ENCODE results near the gene PRUNE2.

PRUNE2 gene

DNA sequence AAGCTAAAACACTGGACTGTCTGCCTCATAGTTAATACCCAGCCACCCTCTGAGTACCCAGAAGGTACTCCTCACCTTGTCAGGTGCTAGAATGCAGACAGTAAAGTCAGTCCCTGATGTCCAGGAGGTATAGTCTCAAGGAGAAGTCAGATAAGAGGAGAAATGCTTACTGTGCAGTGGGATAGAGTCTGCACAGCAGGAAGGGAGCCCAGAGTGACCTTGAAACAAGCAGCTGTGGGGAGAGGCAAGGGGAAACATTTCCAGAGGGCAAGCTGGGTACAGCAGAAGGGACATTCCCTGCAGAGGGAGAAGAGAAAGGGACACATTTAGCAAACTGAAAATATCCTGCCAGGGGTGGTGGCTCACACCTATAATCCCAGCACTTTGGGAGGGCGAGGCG lies 324.2 kb downstream of the PRUNE2 start:
- no peak for DNase-seq (ENCODE audit: low read depth in 1 of 2, low spot score in 1 of 2)

DNA sequence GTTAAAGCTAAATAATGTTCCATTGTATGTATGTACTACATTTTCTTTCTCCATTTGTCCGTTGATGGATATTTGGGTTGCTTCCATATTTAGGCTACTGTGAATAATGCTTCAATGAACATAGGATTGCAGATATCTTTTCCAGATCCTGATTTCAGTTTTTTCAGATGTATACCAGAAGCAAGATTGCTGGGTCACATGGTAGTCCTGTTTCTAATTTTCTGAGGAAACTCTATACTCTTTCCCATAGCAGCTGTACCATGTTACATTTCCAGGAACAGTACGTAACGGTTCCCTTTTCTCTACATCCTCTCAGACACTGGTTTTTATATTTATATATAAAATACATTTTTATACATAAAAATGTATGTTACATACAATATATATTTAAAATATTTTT lies 325.1 kb downstream of the PRUNE2 start:
- no peak for DNase-seq (ENCODE audit: low read depth in 1 of 2, low spot score in 1 of 2)

DNA sequence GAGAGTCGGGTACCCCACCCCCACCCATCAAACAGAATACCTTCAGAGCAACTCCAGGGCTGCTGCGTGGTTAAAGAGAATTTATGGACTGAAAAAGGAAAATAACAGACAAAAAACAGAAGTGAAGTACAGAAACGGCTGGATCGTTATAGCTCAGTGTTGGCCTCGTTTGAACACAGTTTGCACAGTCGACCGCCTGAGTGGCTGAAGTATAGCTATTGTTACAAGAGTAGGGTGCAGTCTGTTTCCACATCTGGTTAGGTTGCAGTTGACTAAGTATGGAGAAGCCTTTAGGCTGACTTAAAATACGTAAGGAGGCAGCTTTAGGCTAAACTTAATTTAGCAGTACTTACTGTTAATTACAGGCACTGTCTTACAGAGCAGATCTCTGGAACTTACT lies 325.7 kb downstream of the PRUNE2 start:
- no peak for DNase-seq (ENCODE audit: low read depth in 1 of 2, low spot score in 1 of 2)

DNA sequence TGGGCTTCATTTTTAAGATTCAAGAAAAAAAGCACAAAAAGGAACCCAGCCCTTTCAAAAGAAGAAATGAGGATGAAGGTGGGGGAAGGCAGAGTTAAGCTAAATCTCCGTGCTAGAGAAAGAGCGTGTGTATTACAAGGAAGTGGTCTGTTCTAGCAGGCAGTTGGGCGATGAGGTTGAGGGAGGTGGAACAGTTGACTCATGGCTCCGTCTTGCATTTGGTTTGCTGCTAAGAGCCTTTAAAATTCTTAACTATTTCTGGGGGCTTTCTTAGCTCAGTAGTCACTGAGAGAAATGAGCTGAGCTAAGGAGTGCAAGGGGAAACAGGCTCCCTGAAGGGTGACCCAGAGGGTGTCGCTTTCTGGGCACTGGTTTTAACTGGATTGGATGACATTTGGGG lies 329.6 kb downstream of the PRUNE2 start:
- peak; percentile 3 to 49 for DNase-seq (ENCODE audit: low read depth in 1 of 2, low spot score in 1 of 2)

DNA sequence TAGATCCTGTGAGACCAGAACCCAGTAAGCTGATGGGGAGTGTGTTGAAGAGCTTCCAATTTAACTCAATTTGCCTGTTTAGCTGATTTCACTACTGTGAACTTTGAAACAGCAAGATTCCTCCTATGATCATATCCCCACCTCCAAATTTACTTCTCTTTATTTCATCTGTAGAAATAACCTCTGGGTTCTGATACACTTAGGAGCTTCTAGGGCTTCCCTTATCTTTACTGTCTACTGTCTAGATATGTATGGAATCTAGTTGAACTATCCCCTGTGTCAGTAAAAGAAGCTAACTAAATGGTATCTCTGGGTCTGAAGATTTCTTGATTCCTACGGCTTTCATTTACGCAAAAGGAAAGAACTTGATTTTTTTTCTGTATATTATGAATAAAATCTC lies 330.2 kb downstream of the PRUNE2 start:
- DNase-seq (ENCODE audit: low read depth in 1 of 2, low spot score in 1 of 2): no peak

DNA sequence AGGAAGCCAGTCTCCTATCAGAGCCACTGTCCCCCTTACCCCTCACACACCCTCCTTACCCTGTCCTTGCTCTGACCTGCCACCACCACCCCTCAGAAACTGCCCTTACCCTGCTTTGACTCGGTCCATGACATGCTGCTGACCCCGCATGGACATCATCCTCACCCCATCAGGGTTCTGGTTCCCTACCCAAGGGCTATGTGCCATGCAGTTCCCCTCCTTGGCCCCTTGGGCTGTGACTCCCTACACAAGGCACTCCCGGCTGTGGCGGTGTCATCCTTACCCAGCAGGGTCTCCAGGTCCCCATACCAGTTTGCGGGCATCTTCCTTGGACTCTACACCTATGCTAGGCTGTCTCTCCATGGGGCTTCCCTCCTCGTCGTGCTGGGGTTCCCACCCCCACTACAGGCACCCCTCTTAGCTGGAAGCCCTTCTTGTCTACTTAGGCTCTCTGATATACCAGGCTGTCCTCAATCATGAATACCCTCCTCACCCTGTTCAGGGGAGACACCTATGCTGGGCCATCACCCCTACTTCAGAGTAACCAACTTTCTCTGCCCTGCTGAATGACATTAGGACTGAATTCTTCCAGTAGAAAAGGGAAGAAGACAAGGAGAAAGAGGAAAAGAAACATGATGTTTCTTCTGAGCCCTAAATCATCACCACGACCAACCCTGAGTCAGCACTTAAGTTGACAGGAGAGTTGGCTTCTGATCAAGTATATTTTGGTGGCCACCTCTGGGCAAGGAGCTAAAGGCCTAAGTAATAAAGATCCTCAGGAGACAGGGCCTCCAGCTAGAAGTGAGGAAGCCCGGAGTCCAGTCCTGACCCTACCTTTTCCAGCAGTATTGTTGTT lies 331.8 kb downstream of the PRUNE2 start:
- DNase-seq (ENCODE audit: low read depth in 1 of 2, low spot score in 1 of 2): no peak

DNA sequence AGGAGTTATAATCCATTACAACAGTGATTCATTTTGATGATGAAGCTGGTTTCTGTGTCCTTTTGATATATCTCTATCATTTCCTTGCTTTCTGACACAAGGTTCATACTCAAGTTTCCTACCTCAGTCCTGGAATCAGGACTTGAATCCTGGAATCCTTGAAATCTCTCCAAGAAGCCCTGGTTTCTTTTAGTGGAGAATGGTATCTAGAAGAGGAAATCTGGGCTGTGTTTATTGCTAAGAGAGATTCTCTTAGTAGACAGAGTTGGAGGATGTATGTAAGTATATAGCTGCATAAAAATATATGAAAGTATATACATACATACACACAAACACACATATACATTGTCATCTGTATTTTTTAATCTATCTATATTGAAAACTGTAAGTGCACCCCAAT lies 332.5 kb downstream of the PRUNE2 start:
- DNase-seq (ENCODE audit: low read depth in 1 of 2, low spot score in 1 of 2): no peak

DNA sequence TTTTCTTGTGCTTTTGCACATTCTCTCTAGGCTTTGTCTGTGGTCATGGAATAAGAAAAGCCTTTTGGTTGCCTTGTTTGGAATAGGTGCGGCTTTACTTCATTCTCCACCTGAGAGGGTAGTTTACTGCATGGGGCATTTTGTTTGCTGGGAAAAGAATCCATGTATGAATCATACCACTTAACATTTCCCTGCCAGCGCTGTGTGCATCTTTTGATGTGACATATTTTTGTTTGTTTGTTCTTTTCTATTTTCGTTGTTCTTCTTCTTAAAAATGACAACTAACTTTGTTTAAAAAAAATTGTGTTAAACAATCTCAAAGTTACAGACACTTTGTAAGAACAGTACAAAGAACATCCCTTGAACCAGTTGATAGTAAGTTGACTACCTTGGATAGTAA lies 333.8 kb downstream of the PRUNE2 start:
- no peak for DNase-seq (ENCODE audit: low read depth in 1 of 2, low spot score in 1 of 2)

DNA sequence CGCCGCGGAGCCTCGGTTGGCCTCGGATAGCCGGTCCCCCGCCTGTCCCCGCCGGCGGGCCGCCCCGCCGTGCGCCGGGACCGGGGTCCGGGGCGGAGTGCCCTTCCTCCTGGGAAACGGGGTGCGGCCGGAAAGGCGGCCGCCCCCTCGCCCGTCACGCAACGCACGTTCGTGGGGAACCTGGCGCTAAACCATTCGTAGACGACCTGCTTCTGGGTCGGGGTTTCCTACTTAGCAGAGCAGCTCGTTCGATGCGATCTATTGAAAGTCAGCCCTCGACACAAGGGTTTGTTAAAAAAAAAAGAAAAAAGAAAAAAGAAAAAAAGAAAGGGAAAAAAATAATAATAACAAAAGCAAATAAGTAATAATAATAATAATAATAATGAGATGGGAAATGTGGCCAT lies 334.2 kb downstream of the PRUNE2 start:
- DNase-seq (ENCODE audit: low read depth in 1 of 2, low spot score in 1 of 2): no peak

DNA sequence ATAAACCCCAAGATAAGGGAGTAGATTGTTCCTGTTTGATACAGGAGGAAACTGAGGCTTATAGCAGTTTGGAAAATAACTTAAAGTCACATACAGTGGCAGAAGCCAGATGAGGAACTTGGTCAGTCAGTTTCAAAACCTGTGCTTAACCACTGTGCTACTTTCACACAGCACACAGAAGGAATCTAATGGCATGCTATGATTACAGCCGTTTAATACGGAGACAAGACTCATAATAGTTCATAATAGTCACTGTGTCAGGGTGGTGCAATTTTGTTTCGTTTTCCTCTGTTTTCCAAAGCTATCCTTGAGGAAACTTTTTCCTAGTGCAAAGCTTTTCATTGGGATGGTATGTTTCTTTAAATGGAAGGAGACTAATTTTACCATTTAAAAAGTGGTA lies 334.6 kb downstream of the PRUNE2 start:
- no peak for DNase-seq (ENCODE audit: low read depth in 1 of 2, low spot score in 1 of 2)

DNA sequence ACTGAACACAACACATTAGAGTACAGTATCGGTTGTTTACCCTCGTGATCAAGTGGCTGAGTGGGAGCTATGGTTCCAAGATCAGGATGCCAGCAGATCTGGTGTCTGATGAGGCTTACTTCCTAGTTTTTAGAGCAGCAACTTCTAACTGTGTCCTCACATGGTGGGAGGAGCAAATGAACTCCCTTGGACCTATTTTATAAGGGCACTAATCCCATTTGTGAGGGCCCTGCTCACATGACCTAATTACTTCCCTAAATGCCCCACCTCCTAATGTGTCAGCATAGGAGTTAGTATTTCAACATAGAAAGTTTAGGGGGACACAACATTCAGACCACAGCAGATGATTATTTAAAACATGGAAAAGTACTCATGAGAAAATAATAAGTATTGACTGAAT lies 335.1 kb downstream of the PRUNE2 start:
- DNase-seq (ENCODE audit: low read depth in 1 of 2, low spot score in 1 of 2): no peak

DNA sequence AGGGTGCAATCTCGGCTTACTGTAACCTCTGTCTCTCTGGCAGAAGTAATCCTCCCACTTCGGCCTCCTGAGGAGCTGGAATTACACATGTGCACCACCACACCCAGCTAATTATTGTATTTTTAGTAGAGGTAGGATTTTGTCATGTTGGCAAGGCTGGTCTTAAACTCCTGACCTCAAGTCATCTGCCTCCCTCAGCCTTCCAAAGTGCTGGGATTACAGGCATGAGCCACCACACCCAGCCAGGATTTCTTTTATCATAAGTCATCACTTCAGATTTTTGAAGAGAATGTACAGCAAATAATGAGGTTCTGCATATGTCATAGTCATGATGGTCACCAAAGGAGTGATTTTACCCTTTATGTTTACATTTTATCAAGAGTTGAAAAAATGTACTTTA lies 338.8 kb downstream of the PRUNE2 start:
- DNase-seq (ENCODE audit: low read depth in 1 of 2, low spot score in 1 of 2): no peak

DNA sequence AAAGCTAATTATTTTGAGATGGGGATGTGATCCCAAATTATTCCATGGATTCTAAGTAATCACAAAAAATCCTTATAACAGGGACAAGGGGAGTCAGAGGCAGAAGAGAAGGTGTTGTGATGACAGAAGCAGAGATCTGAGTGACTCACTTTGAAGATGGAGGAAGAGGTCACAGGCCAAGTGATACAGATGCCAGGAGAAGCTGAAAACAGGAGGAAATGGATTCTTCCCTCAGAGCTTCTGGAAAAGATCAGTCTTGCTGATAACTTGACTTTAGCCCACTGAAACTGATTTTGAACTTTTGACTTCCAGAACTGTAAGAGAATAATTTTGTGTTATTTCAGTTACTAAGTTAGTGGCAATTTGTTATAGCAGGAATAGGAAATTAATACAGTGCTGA lies 341.6 kb downstream of the PRUNE2 start:
- DNase-seq (ENCODE audit: low read depth in 1 of 2, low spot score in 1 of 2): no peak

DNA sequence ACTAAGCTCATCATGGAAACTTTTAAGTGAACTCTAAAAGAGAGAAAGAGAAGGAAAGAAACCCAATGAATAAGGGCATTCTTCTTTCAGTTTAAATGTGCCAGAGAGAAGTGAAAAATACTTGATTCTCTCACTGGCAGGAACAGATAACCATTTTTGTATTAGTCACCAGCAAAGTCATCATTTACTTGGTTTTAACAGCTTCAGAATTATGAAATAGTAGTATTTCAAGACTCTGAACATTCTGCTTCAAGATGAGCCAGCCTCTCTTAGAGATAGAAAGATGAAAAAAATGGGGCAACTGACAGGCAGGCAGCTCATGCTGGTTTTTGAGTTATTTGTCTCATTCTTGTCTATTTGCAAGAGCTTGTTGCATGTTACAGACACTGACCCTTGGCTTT lies 343.4 kb downstream of the PRUNE2 start:
- DNase-seq (ENCODE audit: low read depth in 1 of 2, low spot score in 1 of 2): no peak

DNA sequence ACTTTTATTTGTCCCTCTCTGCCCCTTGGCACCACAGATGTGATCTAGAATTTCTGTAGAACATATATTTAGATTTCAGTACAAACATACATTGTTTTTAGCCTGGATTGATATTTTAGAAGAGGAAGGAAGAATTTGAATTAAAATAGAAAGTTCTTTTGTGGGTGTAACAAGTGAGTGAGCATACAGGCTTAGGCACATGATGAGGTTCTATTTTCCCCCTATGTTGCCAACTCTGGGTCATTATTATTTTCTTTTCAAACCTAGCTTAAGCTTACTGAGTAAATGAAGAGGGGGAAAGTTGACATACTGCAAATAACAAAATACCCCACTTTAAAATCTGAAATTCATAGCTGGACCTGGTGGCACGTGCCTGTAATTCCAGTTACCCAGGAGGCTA lies 344.0 kb downstream of the PRUNE2 start:
- DNase-seq (ENCODE audit: low read depth in 1 of 2, low spot score in 1 of 2): no peak

Measured in activated CD4-positive, alpha-beta T cell treated with anti-CD3 and anti-CD28 coated beads, Interleukin-2, amount 50 U/mL, for 24 hours (primary cell).